Neural cell (in vitro differentiated cells): ENCODE results near the gene PEAK1. TPM values are rescaled to one million over a fixed set of nuclear protein-coding genes. Genes with fewer than 3 reads are reported as not detected.

Source experiments
- H2AFZ ChIP-seq: fragments of 200-600, 300-800 bp; sonication (generic), shearing (Covaris generic); 2 replicates; pipeline ENCODE4 v1.6.0; 2014; ENCODE audit warnings: low read depth, mild to moderate bottlenecking, antibody characterized with exemption, low read length, moderate library complexity
- H3F3A ChIP-seq: fragments of 200-600 bp; shearing (Covaris generic); 2 replicates; pipeline ENCODE4 v1.6.1; 2016; ENCODE audit warnings: mild to moderate bottlenecking, moderate library complexity, mixed read lengths, antibody characterized with exemption, low read length; ENCODE audit not compliant: insufficient read depth, poor library complexity, severe bottlenecking
- H3K27ac ChIP-seq: fragments of 200-600, 300-800 bp; sonication (generic), shearing (Covaris generic); 2 replicates; pipeline ENCODE4 v1.5.1; 2014; ENCODE audit warnings: mild to moderate bottlenecking, low read length, moderate library complexity
- H3K27me3 ChIP-seq: fragments of 300-800, 200-600 bp; sonication (generic), shearing (Covaris generic); 2 replicates; pipeline ENCODE4 v1.6.0; 2014; ENCODE audit warnings: mild to moderate bottlenecking, low read depth, low read length, moderate library complexity; ENCODE audit not compliant: insufficient read depth
- H3K36me3 ChIP-seq: fragments of 300-800, 200-600 bp; sonication (generic), shearing (Covaris generic); 2 replicates; pipeline ENCODE4 v1.5.1; 2014; ENCODE audit warnings: mild to moderate bottlenecking, antibody characterized with exemption, low read length, moderate library complexity; ENCODE audit not compliant: insufficient read depth
- H3K4me2 ChIP-seq: fragments of 300-800, 200-600 bp; sonication (generic), shearing (Covaris generic); 2 replicates; pipeline ENCODE4 v1.6.0; 2014; ENCODE audit warnings: mild to moderate bottlenecking, low read length
- H3K4me3 ChIP-seq: fragments of 300-800, 200-600 bp; sonication (generic), shearing (Covaris generic); 2 replicates; pipeline ENCODE4 v1.5.1; 2014; ENCODE audit warnings: mild to moderate bottlenecking, low read length, moderate library complexity
- H3K79me2 ChIP-seq: fragments of 200-600 bp; shearing (Covaris generic); replicated peaks from 2 replicates; pipeline ENCODE4 v1.6.0; 2014; ENCODE audit warnings: mild to moderate bottlenecking, low read length, moderate library complexity; ENCODE audit not compliant: insufficient read depth
- H3K9ac ChIP-seq: fragments of 300-800, 200-600 bp; sonication (generic), shearing (Covaris generic); 2 replicates; pipeline ENCODE4 v1.6.1; 2016; ENCODE audit warnings: mild to moderate bottlenecking, low read length, mixed read lengths
- H3K9me2 ChIP-seq: fragments of 200-600 bp; shearing (Covaris generic); 2 replicates; pipeline ENCODE4 v1.6.1; 2016; ENCODE audit warnings: mild to moderate bottlenecking, low read length, mixed read lengths; ENCODE audit not compliant: insufficient read depth
- H3K9me3 ChIP-seq: fragments of 200-600, 300-800 bp; sonication (generic), shearing (Covaris generic); 2 replicates; pipeline ENCODE4 v1.6.1; 2016; ENCODE audit warnings: mild to moderate bottlenecking, mixed run types, low read length, moderate library complexity, mixed read lengths
- H4K20me1 ChIP-seq: fragments of 200-600 bp; shearing (Covaris generic); 2 replicates; pipeline ENCODE4 v1.6.1; 2016; ENCODE audit warnings: mild to moderate bottlenecking, mixed run types; ENCODE audit not compliant: insufficient read depth
- CTCF ChIP-seq: fragments of 450-650 bp; IDR thresholded peaks from 2 replicates; pipeline ENCODE4 v1.5.1; 2014; ENCODE audit warnings: antibody characterized with exemption, mild to moderate bottlenecking, moderate library complexity; ENCODE audit not compliant: poor library complexity, severe bottlenecking
- EP300 ChIP-seq: fragments of 450-650 bp; conservative IDR thresholded peaks from 2 replicates; pipeline ENCODE4 v1.6.1; 2014; ENCODE audit warnings: antibody characterized with exemption, mild to moderate bottlenecking, moderate library complexity; ENCODE audit not compliant: poor library complexity, severe bottlenecking
- MXI1 ChIP-seq: fragments of 450-650 bp; conservative IDR thresholded peaks from 2 replicates; pipeline ENCODE4 v1.6.1; 2014; ENCODE audit warnings: antibody characterized with exemption, mild to moderate bottlenecking; ENCODE audit not compliant: poor library complexity, severe bottlenecking
- POLR2AphosphoS5 ChIP-seq: IDR thresholded peaks from 2 replicates; pipeline ENCODE4 v1.6.1; 2012
- RAD21 ChIP-seq: fragments of 450-650 bp; conservative IDR thresholded peaks from 2 replicates; pipeline ENCODE4 v1.6.1; 2014; ENCODE audit warnings: antibody characterized with exemption, mild to moderate bottlenecking, moderate library complexity
- REST ChIP-seq: IDR thresholded peaks from 2 replicates; pipeline ENCODE4 v1.6.1; 2012; ENCODE audit warnings: borderline replicate concordance
- SMC3 ChIP-seq: fragments of 450-650 bp; conservative IDR thresholded peaks from 2 replicates; pipeline ENCODE4 v1.6.1; 2014; ENCODE audit warnings: antibody characterized with exemption, mild to moderate bottlenecking, moderate library complexity; ENCODE audit not compliant: poor library complexity
- TAF1 ChIP-seq: IDR thresholded peaks from 2 replicates; pipeline ENCODE4 v1.6.1; 2012; ENCODE audit warnings: low read depth
- polyA plus RNA-seq: library from polyadenylated mRNA; depleted of rRNA; stranded (reverse); fragments of >200 nt; gene quantifications from 2 replicates; pipeline ENCODE4 v1.2.3, GENCODE V29; 2014

The PEAK1 gene
- polyA plus RNA-seq, 1 donor from 2014 or later, result 5.8 TPM

GRCh38 chr15:77167406-77167805 is 252.5 kb downstream of the PEAK1 start:
- H3K79me2 ChIP-seq, result no peaks in the 10 kb centered on the region
- no peak overlapping the region for H2AFZ ChIP-seq
- no peaks in the 10 kb centered on the region for H3K9me2 ChIP-seq
- no peak overlapping the region for H3K4me2 ChIP-seq
- H3K4me3 ChIP-seq, result no peak overlapping the region
- no peaks in the 10 kb centered on the region for H3K9me3 ChIP-seq
- H3K9ac ChIP-seq, result no peak overlapping the region
- H3K27ac ChIP-seq, result no peak overlapping the region
- H3K27me3 ChIP-seq, result no peaks in the 10 kb centered on the region
- H3F3A ChIP-seq, result no peaks in the 10 kb centered on the region
- H3K36me3 ChIP-seq, result no peaks in the 10 kb centered on the region
- H4K20me1 ChIP-seq, result no peaks in the 10 kb centered on the region
- TF ChIP-seq EP300 (no peak), SMC3 (no peak), CTCF (no peak), REST (no peak), POLR2AphosphoS5 (no peak)

- H3K9me2 ChIP-seq, result no peaks in the 10 kb centered on the region
- H2AFZ ChIP-seq, result no peak overlapping the region
- no peaks in the 10 kb centered on the region for H3F3A ChIP-seq
- H4K20me1 ChIP-seq, result no peaks in the 10 kb centered on the region
- H3K4me2 ChIP-seq, result no peak overlapping the region
- H3K79me2 ChIP-seq, result no peaks in the 10 kb centered on the region
- no peak for TF ChIP-seq SMC3
- no peak for TF ChIP-seq CTCF
- TF ChIP-seq EP300, result no peak
- TF ChIP-seq RAD21, result no peak
- TF ChIP-seq POLR2AphosphoS5, result no peak
- no peak for TF ChIP-seq TAF1
- TF ChIP-seq REST, result no peak
- TF ChIP-seq MXI1, result no peak
- no peak overlapping the region for H3K27ac ChIP-seq
- no peak overlapping the region for H3K9ac ChIP-seq
- H3K4me3 ChIP-seq, result no peak overlapping the region
- no peaks in the 10 kb centered on the region for H3K9me3 ChIP-seq
- no peaks in the 10 kb centered on the region for H3K27me3 ChIP-seq
- H3K36me3 ChIP-seq, result no peaks in the 10 kb centered on the region
Measured at GRCh38 chr15:77163781-77164384, 256.0 kb downstream of the PEAK1 start.
